Activated CD8-positive, alpha-beta memory T cell treated with anti-CD3 and anti-CD28 coated beads for 36 hours (primary cell): Measurements from ENCODE around the gene ZBTB11. TPM values are rescaled to one million over a fixed set of nuclear protein-coding genes. Genes with fewer than 3 reads are reported as not detected.
"Not testable (repeated sequence)": the region's sequence is repeated elsewhere in the genome, so short reads cannot be mapped to it uniquely, and the experiment has no call there.

Experiments used
- CTCF ChIA-PET: fragments of 350-600 bp; sonication (Branson Sonifier 250); formaldehyde crosslinking; loops from one replicate; lab custom pipeline; 2021; ENCODE audit warnings: antibody characterized with exemption; lab: Charles Lee
- POLR2A ChIA-PET: fragments of 350-600 bp; sonication (Branson Sonifier 250); formaldehyde crosslinking; loops from one replicate; lab custom pipeline; 2021; ENCODE audit warnings: antibody characterized with exemption; lab: Charles Lee
- total RNA-seq, 2 experiments: library from RNA; stranded (reverse); gene quantifications; one replicate each; pipeline ENCODE4 v1.2.3, GENCODE V29; 2021

ZBTB11 gene
- total RNA-seq: 10 to 100 TPM; 27.1 to 29.8 TPM

GRCh38 chr3:101676765-101677435 is at the start of gene ZBTB11:
TSS of gene ZBTB11 (minus strand) at chr3:101677132. CDS start at chr3:101676914, 218 bp downstream.
- POLR2A ChIA-PET: interaction anchor here (0.6 to 3.3 kb wide), 6 partner anchors 9 to 967 kb away, joined by 3 to 35 read pairs (median 10); partner anchors contain the start of genes CEP97, NFKBIZ, PCNP and RPL24
- CTCF ChIA-PET: interaction anchor here (1.3 to 4.7 kb wide), 3 partner anchors 9 to 103 kb away, joined by 3 to 22 read pairs (median 4); partner anchors contain the start of genes PCNP and RPL24

- ChIA-PET POLR2A (interaction anchor here (0.6 to 2.2 kb wide), 3 partner anchors 49 to 69 kb away, joined by 6 to 9 read pairs (median 8); partner anchors contain the start of genes NXPE3 and ZBTB11), CTCF (no interaction called here)
Observed at GRCh38 chr3:101725890-101726275, 49.0 kb upstream of the ZBTB11 start.

GRCh38 chr3:101725194-101725889 is 48.4 kb upstream of the ZBTB11 start:
- ChIA-PET CTCF (interaction anchor here (1.1 kb wide), 1 partner anchor 47 kb away, joined by 3 read pairs; no protein-coding TSS in a partner anchor), POLR2A (interaction anchor here (0.6 to 2.2 kb wide), 4 partner anchors 48 to 125 kb away, joined by 6 to 9 read pairs (median 8); partner anchors contain the start of genes NXPE3 and ZBTB11)

GRCh38 chr3:101724329-101725193 is 47.6 kb upstream of the ZBTB11 start, which contains the start of gene CEP97:
TSS of gene CEP97 (plus strand) at chr3:101724614. CDS start at chr3:101724677, 63 bp downstream.
- POLR2A ChIA-PET: interaction anchor here (1.5 to 2.2 kb wide), 3 partner anchors 48 to 125 kb away, joined by 6 to 9 read pairs (median 7); partner anchors contain the start of genes NXPE3 and ZBTB11
- CTCF ChIA-PET: interaction anchor here (0.8 to 1.1 kb wide), 2 partner anchors 47 to 55 kb away, joined by 3 read pairs; partner anchors contain the start of gene NXPE3

- POLR2A ChIA-PET: no interaction called here
- CTCF ChIA-PET: interaction anchor here (1.0 kb wide), 1 partner anchor 148 kb away, joined by 3 read pairs; no protein-coding TSS in a partner anchor
Observed at GRCh38 chr3:101722394-101723173, 45.7 kb upstream of the ZBTB11 start.

GRCh38 chr3:101720851-101721840 is 44.2 kb upstream of the ZBTB11 start:
- CTCF ChIA-PET: interaction anchor here (1.0 kb wide), 1 partner anchor 146 kb away, joined by 3 read pairs; no protein-coding TSS in a partner anchor
- POLR2A ChIA-PET: no interaction called here

- POLR2A ChIA-PET: no interaction called here
- CTCF ChIA-PET: interaction anchor here (0.7 kb wide), 1 partner anchor 32 kb away, joined by 3 read pairs; no protein-coding TSS in a partner anchor
Observed at GRCh38 chr3:101719604-101720185, 42.8 kb upstream of the ZBTB11 start.

- ChIA-PET CTCF (no interaction called here), POLR2A (no interaction called here)
Observed at GRCh38 chr3:101718455-101718854, 41.5 kb upstream of the ZBTB11 start.

GRCh38 chr3:101709126-101709525 is 32.2 kb upstream of the ZBTB11 start:
- POLR2A ChIA-PET: no interaction called here

GRCh38 chr3:101704639-101705038 is 27.7 kb upstream of the ZBTB11 start:
- CTCF ChIA-PET, POLR2A ChIA-PET: not testable (repeated sequence)

More at GRCh38 chr3:101709126-101709525, 32.2 kb upstream of the ZBTB11 start:
- CTCF ChIA-PET: interaction anchor here (0.6 kb wide), 1 partner anchor 39 kb away, joined by 3 read pairs; no protein-coding TSS in a partner anchor

GRCh38 chr3:101703169-101703568 is 26.2 kb upstream of the ZBTB11 start:
- ChIA-PET CTCF (no interaction called here), POLR2A (no interaction called here)

- CTCF ChIA-PET: no interaction called here
- POLR2A ChIA-PET: no interaction called here
Observed at GRCh38 chr3:101702726-101703125, 25.8 kb upstream of the ZBTB11 start.

GRCh38 chr3:101701696-101702634 is 25.0 kb upstream of the ZBTB11 start:
- POLR2A ChIA-PET: no interaction called here

GRCh38 chr3:101695779-101696372 is 18.9 kb upstream of the ZBTB11 start:
- POLR2A ChIA-PET: no interaction called here

More at GRCh38 chr3:101701696-101702634, 25.0 kb upstream of the ZBTB11 start:
- CTCF ChIA-PET: no interaction called here

GRCh38 chr3:101694836-101695235 is 17.9 kb upstream of the ZBTB11 start:
- CTCF ChIA-PET: interaction anchor here (0.8 kb wide), 1 partner anchor 96 kb away, joined by 4 read pairs; no protein-coding TSS in a partner anchor
- POLR2A ChIA-PET: not testable (repeated sequence)

More at GRCh38 chr3:101695779-101696372, 18.9 kb upstream of the ZBTB11 start:
- CTCF ChIA-PET: interaction anchor here (0.8 to 1.4 kb wide), 2 partner anchors 95 to 533 kb away, joined by 3 to 4 read pairs; no protein-coding TSS in a partner anchor
